ENCODE measurements around the gene DHX35.
"Not testable (repeated sequence)": the region's sequence is repeated elsewhere in the genome, so short reads cannot be mapped to it uniquely, and the experiment has no call there.

DHX35 gene

DNA sequence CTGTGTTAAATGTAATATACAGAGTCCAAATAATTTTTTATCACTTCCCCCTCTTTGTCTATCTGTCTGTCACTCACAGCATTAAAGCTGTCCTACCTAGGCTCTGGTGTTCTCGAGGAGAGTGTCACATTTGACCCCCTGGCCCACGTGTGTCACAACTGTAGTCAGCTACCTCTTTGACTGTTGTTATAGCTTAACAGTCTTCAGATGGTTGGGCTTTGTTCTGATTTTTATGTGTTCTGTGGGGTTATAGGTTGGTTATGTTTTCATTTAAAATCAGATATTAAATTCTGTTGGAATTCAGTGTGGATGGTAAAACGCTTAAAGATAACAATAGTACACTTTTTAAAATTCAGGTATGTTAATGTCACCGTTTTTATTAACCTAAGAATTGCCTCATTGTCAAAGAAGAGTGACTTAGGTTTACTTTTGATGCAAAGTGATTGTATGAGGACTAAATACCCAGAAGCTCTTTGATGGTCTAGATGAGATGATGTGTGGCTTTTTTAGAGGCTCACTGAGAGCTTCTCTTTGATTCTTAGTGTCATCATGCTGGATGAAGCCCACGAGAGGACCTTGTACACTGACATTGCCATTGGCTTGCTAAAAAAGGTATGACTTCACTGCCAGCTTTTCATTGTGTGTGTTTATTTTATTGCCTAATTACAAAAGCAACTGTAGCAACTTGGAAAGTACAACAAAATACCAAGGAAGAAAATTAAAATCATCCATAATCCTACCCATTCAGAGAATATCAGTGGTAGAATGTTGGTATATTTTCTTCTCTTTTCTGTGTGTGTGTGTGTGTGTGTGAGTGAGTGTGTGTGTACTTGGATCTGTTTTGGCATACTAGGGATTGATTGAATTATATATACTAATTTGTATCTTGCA, 29.9 kb downstream of the DHX35 start:
- no peaks in the 10 kb centered on the region for H3K4me1 ChIP-seq (ENCODE audit: insufficient read depth, low read length, poor library complexity, severe bottlenecking)
- H3K4me3 ChIP-seq (ENCODE audit: low read length, poor library complexity, severe bottlenecking): no peak overlapping the region
- H2AFZ ChIP-seq (ENCODE audit: low read length): no peak overlapping the region
- no peaks in the 10 kb centered on the region for H3K79me2 ChIP-seq (ENCODE audit: insufficient read depth, low read length)
- no peaks in the 10 kb centered on the region for H3F3A ChIP-seq (ENCODE audit: low read depth)
- H3K9me3 ChIP-seq (ENCODE audit: insufficient read depth, low read depth, low read length): no peaks in the 10 kb centered on the region
- no peak overlapping the region for H3K4me2 ChIP-seq (ENCODE audit: low read depth, low read length, poor library complexity, severe bottlenecking)
- no peaks in the 10 kb centered on the region for H3K9me2 ChIP-seq (replicated peaks; ENCODE audit: low read depth, low read length)
- TF ChIP-seq, protein P1, sequence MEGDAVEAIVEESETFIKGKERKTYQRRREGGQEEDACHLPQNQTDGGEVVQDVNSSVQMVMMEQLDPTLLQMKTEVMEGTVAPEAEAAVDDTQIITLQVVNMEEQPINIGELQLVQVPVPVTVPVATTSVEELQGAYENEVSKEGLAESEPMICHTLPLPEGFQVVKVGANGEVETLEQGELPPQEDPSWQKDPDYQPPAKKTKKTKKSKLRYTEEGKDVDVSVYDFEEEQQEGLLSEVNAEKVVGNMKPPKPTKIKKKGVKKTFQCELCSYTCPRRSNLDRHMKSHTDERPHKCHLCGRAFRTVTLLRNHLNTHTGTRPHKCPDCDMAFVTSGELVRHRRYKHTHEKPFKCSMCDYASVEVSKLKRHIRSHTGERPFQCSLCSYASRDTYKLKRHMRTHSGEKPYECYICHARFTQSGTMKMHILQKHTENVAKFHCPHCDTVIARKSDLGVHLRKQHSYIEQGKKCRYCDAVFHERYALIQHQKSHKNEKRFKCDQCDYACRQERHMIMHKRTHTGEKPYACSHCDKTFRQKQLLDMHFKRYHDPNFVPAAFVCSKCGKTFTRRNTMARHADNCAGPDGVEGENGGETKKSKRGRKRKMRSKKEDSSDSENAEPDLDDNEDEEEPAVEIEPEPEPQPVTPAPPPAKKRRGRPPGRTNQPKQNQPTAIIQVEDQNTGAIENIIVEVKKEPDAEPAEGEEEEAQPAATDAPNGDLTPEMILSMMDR (conservative IDR thresholded peaks at IDR 0.05; ENCODE audit: low read length): no peak
- no peak for TF ChIP-seq EZH2phosphoT487 (IDR thresholded peaks at IDR 0.05; ENCODE audit: borderline replicate concordance)
- peaks cover 38% of the 10 kb centered on the region; the same call in 1 of the 2 replicates for H3K36me3 ChIP-seq (ENCODE audit: insufficient read depth, low read length)
- H3K9ac ChIP-seq (ENCODE audit: low read depth, low read length, poor library complexity, severe bottlenecking): no peak overlapping the region
- H4K20me1 ChIP-seq (ENCODE audit: insufficient read depth, low read length, poor library complexity, severe bottlenecking): no peaks in the 10 kb centered on the region
- no peaks in the 10 kb centered on the region for H3K27me3 ChIP-seq (ENCODE audit: insufficient read depth, low read length, poor library complexity, severe bottlenecking)

- no peaks in the 10 kb centered on the region for H3K9me2 ChIP-seq (replicated peaks; ENCODE audit: low read depth, low read length)
- H3K9ac ChIP-seq (ENCODE audit: low read depth, low read length, poor library complexity, severe bottlenecking): no peak overlapping the region
- H4K20me1 ChIP-seq (ENCODE audit: insufficient read depth, low read length, poor library complexity, severe bottlenecking): no peaks in the 10 kb centered on the region
- no peaks in the 10 kb centered on the region for H3K27me3 ChIP-seq (ENCODE audit: insufficient read depth, low read length, poor library complexity, severe bottlenecking)
- TF ChIP-seq, protein P1 (conservative IDR thresholded peaks at IDR 0.05; ENCODE audit: low read length): no peak
- no peak for TF ChIP-seq EZH2phosphoT487 (IDR thresholded peaks at IDR 0.05; ENCODE audit: borderline replicate concordance)
- H3K9me3 ChIP-seq (ENCODE audit: insufficient read depth, low read depth, low read length): no peaks in the 10 kb centered on the region
- H3K36me3 ChIP-seq (ENCODE audit: insufficient read depth, low read length): peaks cover 27% of the 10 kb centered on the region; the same call in 1 of the 2 replicates
- no peaks in the 10 kb centered on the region for H3K79me2 ChIP-seq (ENCODE audit: insufficient read depth, low read length)
- no peaks in the 10 kb centered on the region for H3F3A ChIP-seq (ENCODE audit: low read depth)
- H3K4me1 ChIP-seq (ENCODE audit: insufficient read depth, low read length, poor library complexity, severe bottlenecking): peaks cover 24% of the 10 kb centered on the region
- H2AFZ ChIP-seq (ENCODE audit: low read length): no peak overlapping the region
- H3K4me3 ChIP-seq (ENCODE audit: low read length, poor library complexity, severe bottlenecking): no peak overlapping the region
- H3K4me2 ChIP-seq (ENCODE audit: low read depth, low read length, poor library complexity, severe bottlenecking): no peak overlapping the region
These were observed 33.4 kb downstream of the DHX35 start for GRCh38 chr20:38995536-38996044.

- H3K36me3 ChIP-seq (ENCODE audit: insufficient read depth, low read length): peaks cover 32% of the 10 kb centered on the region; the same call in 1 of the 2 replicates
- H3K9ac ChIP-seq (ENCODE audit: low read depth, low read length, poor library complexity, severe bottlenecking); H3K9me3 ChIP-seq (ENCODE audit: insufficient read depth, low read depth, low read length); H3F3A ChIP-seq (ENCODE audit: low read depth); H3K4me3 ChIP-seq (ENCODE audit: low read length, poor library complexity, severe bottlenecking); H2AFZ ChIP-seq (ENCODE audit: low read length); H3K4me2 ChIP-seq (ENCODE audit: low read depth, low read length, poor library complexity, severe bottlenecking); H3K27me3 ChIP-seq (ENCODE audit: insufficient read depth, low read length, poor library complexity, severe bottlenecking); H3K79me2 ChIP-seq (ENCODE audit: insufficient read depth, low read length); H4K20me1 ChIP-seq (ENCODE audit: insufficient read depth, low read length, poor library complexity, severe bottlenecking); H3K9me2 ChIP-seq (replicated peaks; ENCODE audit: low read depth, low read length): not testable (repeated sequence)
- H3K4me1 ChIP-seq (ENCODE audit: insufficient read depth, low read length, poor library complexity, severe bottlenecking): peaks cover 24% of the 10 kb centered on the region
These were observed 34.7 kb downstream of the DHX35 start for GRCh38 chr20:38996866-38997265.

Measured in Loucy (cell line).